BE2C (cell line): ENCODE data around the gene RASL10B.

Experiments
- DNase-seq: peaks from one replicate; pipeline ENCODE4 v3.0.0-alpha.2; 2020
- H3K27me3 ChIP-seq: fragments of 250-450 bp; sonication (Bioruptor Pico); 2 replicates; pipeline ENCODE4 v1.5.1; 2020; ENCODE audit warnings: mild to moderate bottlenecking
- H3K36me3 ChIP-seq: fragments of 250-450 bp; sonication (Bioruptor Pico); 2 replicates; pipeline ENCODE4 v1.5.1; 2020; ENCODE audit warnings: mild to moderate bottlenecking
- H3K4me1 ChIP-seq: fragments of 250-450 bp; sonication (Bioruptor Pico); 2 replicates; pipeline ENCODE4 v1.5.1; 2020
- H3K4me3 ChIP-seq: 2 replicates; pipeline ENCODE4 v1.5.1; 2011; ENCODE audit warnings: low read depth, low read length
- H3K9me3 ChIP-seq: fragments of 250-450 bp; sonication (Bioruptor Pico); 2 replicates; pipeline ENCODE4 v1.5.1; 2020
- TF ChIP-seq, protein P1 (sequence below): IDR thresholded peaks from 2 replicates; pipeline ENCODE4 v1.5.1; 2012; ENCODE audit warnings: mild to moderate bottlenecking, low read depth, low read length

Gene RASL10B

DNA sequence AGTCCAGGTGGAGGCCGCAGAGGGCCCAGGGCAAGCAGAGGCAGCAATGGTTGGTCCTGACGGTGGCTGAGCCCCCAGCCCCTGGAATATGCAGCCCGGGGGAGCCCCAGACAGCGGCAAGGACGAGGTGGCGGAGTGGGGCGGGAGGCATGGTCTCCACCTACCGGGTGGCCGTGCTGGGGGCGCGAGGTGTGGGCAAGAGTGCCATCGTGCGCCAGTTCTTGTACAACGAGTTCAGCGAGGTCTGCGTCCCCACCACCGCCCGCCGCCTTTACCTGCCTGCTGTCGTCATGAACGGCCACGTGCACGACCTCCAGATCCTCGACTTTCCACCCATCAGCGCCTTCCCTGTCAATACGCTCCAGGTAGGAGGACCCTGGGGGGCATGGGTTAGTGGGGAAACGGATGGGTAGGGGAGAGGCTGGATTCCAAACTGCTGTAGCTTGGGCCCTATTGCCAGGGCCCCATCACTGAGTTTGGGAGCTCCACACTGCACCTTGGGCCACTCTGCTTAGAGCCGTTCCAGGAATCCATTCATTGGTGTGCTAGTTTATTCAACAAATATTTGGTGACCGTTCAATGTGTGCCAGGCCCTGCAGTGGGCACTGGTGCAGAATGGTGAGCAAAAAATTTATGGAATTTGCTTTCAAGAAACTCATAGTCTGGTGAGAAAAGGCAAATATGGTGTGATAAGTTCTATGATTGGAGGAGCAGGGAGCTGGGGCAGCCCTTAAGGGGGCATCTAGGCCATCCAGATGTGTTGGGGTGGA lies 3.8 kb downstream of the RASL10B start:
- Histone ChIP-seq H3K4me1 (peaks cover 3% of the 10 kb centered on the region; the same call in 1 of the 2 replicates), H3K27me3 (no peaks in the 10 kb centered on the region), H3K4me3 (no peak overlapping the region), H3K9me3 (no peaks in the 10 kb centered on the region), H3K36me3 (peaks cover 7% of the 10 kb centered on the region)
- TF ChIP-seq, protein P1, sequence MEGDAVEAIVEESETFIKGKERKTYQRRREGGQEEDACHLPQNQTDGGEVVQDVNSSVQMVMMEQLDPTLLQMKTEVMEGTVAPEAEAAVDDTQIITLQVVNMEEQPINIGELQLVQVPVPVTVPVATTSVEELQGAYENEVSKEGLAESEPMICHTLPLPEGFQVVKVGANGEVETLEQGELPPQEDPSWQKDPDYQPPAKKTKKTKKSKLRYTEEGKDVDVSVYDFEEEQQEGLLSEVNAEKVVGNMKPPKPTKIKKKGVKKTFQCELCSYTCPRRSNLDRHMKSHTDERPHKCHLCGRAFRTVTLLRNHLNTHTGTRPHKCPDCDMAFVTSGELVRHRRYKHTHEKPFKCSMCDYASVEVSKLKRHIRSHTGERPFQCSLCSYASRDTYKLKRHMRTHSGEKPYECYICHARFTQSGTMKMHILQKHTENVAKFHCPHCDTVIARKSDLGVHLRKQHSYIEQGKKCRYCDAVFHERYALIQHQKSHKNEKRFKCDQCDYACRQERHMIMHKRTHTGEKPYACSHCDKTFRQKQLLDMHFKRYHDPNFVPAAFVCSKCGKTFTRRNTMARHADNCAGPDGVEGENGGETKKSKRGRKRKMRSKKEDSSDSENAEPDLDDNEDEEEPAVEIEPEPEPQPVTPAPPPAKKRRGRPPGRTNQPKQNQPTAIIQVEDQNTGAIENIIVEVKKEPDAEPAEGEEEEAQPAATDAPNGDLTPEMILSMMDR = no peak
- no peak for DNase-seq

GRCh38 chr17:35736236-35736635 lies 4.8 kb downstream of the RASL10B start:
- no peaks in the 10 kb centered on the region for H3K27me3 ChIP-seq
- TF ChIP-seq, protein P1 = no peak
- H3K9me3 ChIP-seq = 0 out of 2 replicates have a peak, but pooled peaks cover 4% of the 10 kb centered on the region
- H3K4me3 ChIP-seq = no peak overlapping the region
- no peak for DNase-seq
- peaks cover 7% of the 10 kb centered on the region for H3K36me3 ChIP-seq
- H3K4me1 ChIP-seq = peaks cover 3% of the 10 kb centered on the region; the same call in 1 of the 2 replicates

GRCh38 chr17:35738519-35739133 lies 7.2 kb downstream of the RASL10B start:
- Histone ChIP-seq H3K27me3 (peaks cover 3% of the 10 kb centered on the region; the same call in 1 of the 2 replicates), H3K4me3 (no peak overlapping the region), H3K9me3 (0 out of 2 replicates have a peak, but pooled peaks cover 4% of the 10 kb centered on the region), H3K36me3 (peaks cover 6% of the 10 kb centered on the region), H3K4me1 (no peaks in the 10 kb centered on the region)
- TF ChIP-seq, protein P1 = no peak
- no peak for DNase-seq

DNA sequence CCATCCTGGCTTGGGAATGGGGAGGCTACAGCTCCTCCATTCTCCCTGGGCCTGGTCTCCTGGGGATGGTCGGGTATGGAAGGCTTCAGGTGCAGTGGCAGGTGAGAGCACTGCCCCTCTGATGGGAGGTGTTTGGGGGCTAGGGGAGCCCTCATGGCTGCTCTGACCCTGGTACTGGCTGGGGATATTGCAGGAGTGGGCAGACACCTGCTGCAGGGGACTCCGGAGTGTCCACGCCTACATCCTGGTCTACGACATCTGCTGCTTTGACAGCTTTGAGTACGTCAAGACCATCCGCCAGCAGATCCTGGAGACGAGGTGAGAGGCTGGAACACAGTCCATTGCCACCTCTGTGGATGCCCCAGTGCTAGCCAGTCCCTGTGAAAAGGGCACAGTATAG lies 8.8 kb downstream of the RASL10B start:
- no peaks in the 10 kb centered on the region for H3K4me1 ChIP-seq
- H3K4me3 ChIP-seq = no peak overlapping the region
- peaks cover 3% of the 10 kb centered on the region; the same call in 1 of the 2 replicates for H3K27me3 ChIP-seq
- H3K9me3 ChIP-seq = 0 out of 2 replicates have a peak, but pooled peaks cover 4% of the 10 kb centered on the region
- DNase-seq = no peak
- TF ChIP-seq, protein P1 = no peak
- H3K36me3 ChIP-seq = no peaks in the 10 kb centered on the region

- H3K27me3 ChIP-seq = peaks cover 3% of the 10 kb centered on the region; the same call in 1 of the 2 replicates
Measured at GRCh38 chr17:35740997-35741931, 9.8 kb downstream of the RASL10B start.

More at GRCh38 chr17:35740997-35741931, 9.8 kb downstream of the RASL10B start:
- no peaks in the 10 kb centered on the region for H3K36me3 ChIP-seq
- no peaks in the 10 kb centered on the region for H3K4me1 ChIP-seq
- TF ChIP-seq, protein P1 = no peak
- H3K9me3 ChIP-seq = 0 out of 2 replicates have a peak, but pooled peaks cover 4% of the 10 kb centered on the region
- no peak overlapping the region for H3K4me3 ChIP-seq
- peak; percentile 51 for DNase-seq
